Endothelial cell of umbilical vein (primary cell): ENCODE measurements around the gene FAM180A. TPM values are rescaled to one million over a fixed set of nuclear protein-coding genes. Genes with fewer than 3 reads are reported as not detected.
A peak's percentile ranks its signal among the peaks of the same experiment; 100 is the strongest.

Experiments used
- BruUV-seq: library from RNA; stranded (reverse); fragments of 400-500 nt; replicated peaks from 2 replicates; lab custom pipeline; 2021; lab: Mats Ljungman, UMichigan
- CTCF ChIA-PET: fragments of 300-600, 350-600 bp; sonication (Branson Sonifier 250); formaldehyde crosslinking; loops from one replicate; lab custom pipeline; 2021; ENCODE audit warnings: antibody characterized with exemption, inconsistent platforms; lab: Charles Lee
- POLR2A ChIA-PET: fragments of 300-600, 350-600 bp; sonication (Branson Sonifier 250); formaldehyde crosslinking; loops from one replicate; lab custom pipeline; 2021; ENCODE audit warnings: antibody characterized with exemption, inconsistent platforms; lab: Charles Lee
- DNase-seq: peaks from one replicate; pipeline ENCODE4 v3.0.0-alpha.2; 2011; ENCODE audit warnings: low read depth, low spot score
- FAIRE-seq: peaks from 2 replicates; lab custom pipeline; 2011; peaks lifted over from hg19 to GRCh38; lab: Jason Lieb, UNC
- H2AFZ ChIP-seq: 2 replicates; pipeline ENCODE4 v1.6.0; 2012; ENCODE audit warnings: low read depth, low read length, control low read depth, inconsistent platforms
- H3K27ac ChIP-seq: 2 replicates; pipeline ENCODE4 v1.5.1; 2011; ENCODE audit warnings: low read depth, mild to moderate bottlenecking, control low read depth, low read length, moderate library complexity; ENCODE audit not compliant: insufficient read depth
- H3K27me3 ChIP-seq, 2 experiments: 2 replicates each; pipeline versions ENCODE4 v1.6.0 to v1.6.1; 2011; ENCODE audit warnings: low read length in 2 of 2, mixed read lengths in 1 of 2; ENCODE audit not compliant: control insufficient read depth in 2 of 2, insufficient read depth in 2 of 2
- H3K36me3 ChIP-seq, 2 experiments: 2 replicates in 1 of 2; 3 replicates in 1 of 2; pipeline ENCODE4 v1.5.1; 2011; ENCODE audit warnings: low read length in 2 of 2, mild to moderate bottlenecking in 1 of 2, moderate library complexity in 1 of 2; ENCODE audit not compliant: control insufficient read depth in 2 of 2, insufficient read depth in 2 of 2; ENCODE audit errors: extremely low read depth in 1 of 2
- H3K4me1 ChIP-seq: 3 replicates; pipeline ENCODE4 v1.5.1; 2011; ENCODE audit warnings: mild to moderate bottlenecking, low read length; ENCODE audit not compliant: control insufficient read depth, insufficient read depth; ENCODE audit errors: extremely low read depth
- H3K4me2 ChIP-seq: 2 replicates; pipeline ENCODE4 v1.6.1; 2011; ENCODE audit warnings: low read length, control low read depth, mixed read lengths; ENCODE audit not compliant: insufficient read depth
- H3K4me3 ChIP-seq, 3 experiments: fragments of 200-600 bp in 1 of 3; sonication (generic), shearing (Covaris generic) in 1 of 3; replicated peaks in 1 of 3; 2 replicates each; pipeline ENCODE4 v1.5.1; 2011 to 2016; ENCODE audit warnings: control low read depth in 3 of 3, low read length in 3 of 3, mild to moderate bottlenecking in 2 of 3, inconsistent platforms in 1 of 3, low read depth in 1 of 3, moderate library complexity in 1 of 3; ENCODE audit not compliant: insufficient read depth in 1 of 3
- H3K79me2 ChIP-seq: 2 replicates; pipeline ENCODE4 v1.6.0; 2012; ENCODE audit warnings: low read length, inconsistent platforms; ENCODE audit not compliant: control insufficient read depth, insufficient read depth
- H3K9ac ChIP-seq: replicated peaks from 2 replicates; pipeline ENCODE3; 2011; ENCODE audit warnings: low read length, control low read depth; ENCODE audit not compliant: insufficient read depth; ENCODE audit errors: extremely low read depth
- H3K9me1 ChIP-seq: replicated peaks from 3 replicates; pipeline ENCODE4 v1.6.0; 2011; ENCODE audit warnings: mild to moderate bottlenecking, low read length; ENCODE audit not compliant: control insufficient read depth, insufficient read depth; ENCODE audit errors: extremely low read depth
- H3K9me3 ChIP-seq: replicated peaks from 2 replicates; pipeline ENCODE4 v1.5.1; 2012; ENCODE audit warnings: low read length, inconsistent platforms; ENCODE audit not compliant: control insufficient read depth, insufficient read depth
- H4K20me1 ChIP-seq: replicated peaks from 2 replicates; pipeline ENCODE3; 2011; ENCODE audit warnings: mild to moderate bottlenecking, low read length; ENCODE audit not compliant: control insufficient read depth, insufficient read depth; ENCODE audit errors: extremely low read depth
- CTCF ChIP-seq, 2 donors: IDR thresholded peaks; 1 replicate in 1 of 2; 2 replicates in 1 of 2; pipeline ENCODE4 v1.5.1; 2011; ENCODE audit warnings: low read length in 2 of 2, mild to moderate bottlenecking in 2 of 2, moderate library complexity in 2 of 2, control low read depth in 1 of 2, inconsistent platforms in 1 of 2, low read depth in 1 of 2; ENCODE audit not compliant: insufficient read depth in 1 of 2; ENCODE audit errors: extremely low read depth in 1 of 2
- EZH2 ChIP-seq: IDR thresholded peaks from 2 replicates; pipeline ENCODE4 v1.6.1; 2012; ENCODE audit warnings: borderline replicate concordance, low read depth, mild to moderate bottlenecking, moderate library complexity, low read length, inconsistent platforms; ENCODE audit not compliant: severe bottlenecking
- FOS ChIP-seq: IDR thresholded peaks from 2 replicates; pipeline ENCODE4 v1.6.1; 2011; ENCODE audit warnings: mild to moderate bottlenecking, low read length, moderate library complexity, borderline replicate concordance; ENCODE audit not compliant: insufficient read depth
- GATA2 ChIP-seq: IDR thresholded peaks from 2 replicates; pipeline ENCODE4 v1.7.0; 2011; ENCODE audit warnings: low read depth, mild to moderate bottlenecking, moderate library complexity, mixed read lengths, low read length; ENCODE audit not compliant: insufficient read length, insufficient read depth
- JUN ChIP-seq: IDR thresholded peaks from 2 replicates; pipeline ENCODE4 v1.6.1; 2011; ENCODE audit warnings: borderline replicate concordance, low read depth; ENCODE audit not compliant: insufficient read length, insufficient read depth
- MAX ChIP-seq: IDR thresholded peaks from 2 replicates; pipeline ENCODE4 v1.6.1; 2011; ENCODE audit not compliant: insufficient read depth, insufficient read length
- MYC ChIP-seq: IDR thresholded peaks from one replicate; pipeline ENCODE4 v1.6.1; 2011; ENCODE audit warnings: mild to moderate bottlenecking, low read depth, low read length
- POLR2A ChIP-seq: IDR thresholded peaks from 2 replicates; pipeline ENCODE4 v1.6.1; 2012; ENCODE audit warnings: low read depth, mild to moderate bottlenecking, control low read depth, low read length
- POLR2AphosphoS5 ChIP-seq: IDR thresholded peaks from 2 replicates; pipeline ENCODE4 v1.6.1; 2012; ENCODE audit warnings: low read depth, mild to moderate bottlenecking, control low read depth, low read length, moderate library complexity; ENCODE audit not compliant: insufficient read depth
- dilution Hi-C: fragments of 300-500 bp; cut with MboI; formaldehyde crosslinking; loops from one replicate; pipeline ENCODE4 v1.15.0; 2019; ENCODE audit warnings: low sequenced_read_pairs; ENCODE audit not compliant: extremely low pct_ligation_motif_present
- intact Hi-C: fragments of 100-400 bp; cut with micrococcal nuclease; formaldehyde crosslinking; loops from one replicate; pipeline ENCODE4 v1.10.0; 2022
- polyA plus RNA-seq, 4 experiments: library from polyadenylated mRNA; depleted of rRNA in 3 of 4; stranded (reverse) in 3 of 4; unstranded in 1 of 4; fragments of >200 nt; gene quantifications; 2 replicates each; pipeline versions ENCODE4 v1.2.1 to v1.2.3, GENCODE V29; 2011 to 2012; ENCODE audit warnings: missing spikeins in 1 of 4
- total RNA-seq: library from RNA; stranded (reverse); gene quantifications from 2 replicates; pipeline ENCODE4 v1.2.3, GENCODE V29; 2021

Gene FAM180A
- total and polyA plus RNA-seq, 2 donors (not counting 3 experiments of a cell fraction or from before 2014, with no cell fraction given), result not detected

- Histone ChIP-seq H3K9me1 (no peaks in the 10 kb centered on the region), H3K27me3 (no peaks in the 10 kb centered on the region), H3K9ac (no peak overlapping the region), H3K9me3 (no peaks in the 10 kb centered on the region), H3K4me1 (peaks cover 18% of the 10 kb centered on the region), H3K27ac (no peak overlapping the region), H2AFZ (no peak overlapping the region), H3K79me2 (no peaks in the 10 kb centered on the region), H3K4me2 (no peak overlapping the region), H3K36me3 (no peaks in the 10 kb centered on the region), H3K4me3 (no peak overlapping the region), H4K20me1 (no peaks in the 10 kb centered on the region)
- FAIRE-seq, result peak; percentile 84
- CTCF ChIA-PET, result interaction anchor here (1.9 to 2.3 kb wide), 2 partner anchors 17 to 28 kb away, joined by 5 to 10 read pairs; partner anchors contain the start of gene STMP1
- no TSS peak for BruUV-seq
- intact Hi-C loops (no loop called here), dilution Hi-C loops (no loop called here)
- POLR2A ChIA-PET, result no interaction called here
- TF ChIP-seq FOS, result peak; percentile 52
- no peak for TF ChIP-seq POLR2A
- TF ChIP-seq EZH2, result no peak
- TF ChIP-seq CTCF (IDR thresholded peaks at IDR 0.05; ENCODE audit: extremely low read depth in 1 of 2, insufficient read depth in 1 of 2, low read depth in 1 of 2, low read length in 2 of 2), result no peak
- peak; percentile 33 for TF ChIP-seq JUN
- DNase-seq, result peak; percentile 49
Measured at GRCh38 chr7:135690566-135690965, 58.0 kb downstream of the FAM180A start.

- H3K27me3 ChIP-seq, result no peaks in the 10 kb centered on the region
- no peaks in the 10 kb centered on the region for H3K9me3 ChIP-seq
- H4K20me1 ChIP-seq, result no peaks in the 10 kb centered on the region
- H3K4me1 ChIP-seq, result peaks cover 32% of the 10 kb centered on the region
- TF ChIP-seq POLR2A, result no peak
- no peak for TF ChIP-seq EZH2
- TF ChIP-seq MYC, result no peak
- TF ChIP-seq POLR2AphosphoS5, result no peak
- no peak for TF ChIP-seq JUN
- TF ChIP-seq FOS, result no peak
- TF ChIP-seq CTCF (IDR thresholded peaks at IDR 0.05; ENCODE audit: extremely low read depth in 1 of 2, insufficient read depth in 1 of 2, low read depth in 1 of 2, low read length in 2 of 2), result no peak
- no peak for TF ChIP-seq GATA2
- no peak for TF ChIP-seq MAX
- no peak overlapping the region for H3K9ac ChIP-seq
- DNase-seq (no peak), FAIRE-seq (no peak)
- H3K4me3 ChIP-seq, result no peak overlapping the region
- H3K36me3 ChIP-seq, result no peaks in the 10 kb centered on the region
- no peaks in the 10 kb centered on the region for H3K79me2 ChIP-seq
- CTCF ChIA-PET, result interaction anchor here (1.1 to 2.0 kb wide), 3 partner anchors 11 to 29 kb away, joined by 3 to 8 read pairs (median 5); no protein-coding TSS in a partner anchor
- no peak overlapping the region for H3K4me2 ChIP-seq
- H3K27ac ChIP-seq, result no peak overlapping the region
- intact Hi-C loops (no loop called here), dilution Hi-C loops (no loop called here)
- POLR2A ChIA-PET, result interaction anchor here (0.7 kb wide), 1 partner anchor 179 kb away, joined by 4 read pairs; no protein-coding TSS in a partner anchor
- no peak overlapping the region for H2AFZ ChIP-seq
- H3K9me1 ChIP-seq, result no peaks in the 10 kb centered on the region
- BruUV-seq, result no TSS peak
Measured at GRCh38 chr7:135687466-135687865, 61.1 kb downstream of the FAM180A start.
